Heart right ventricle (tissue), 16 donors: ENCODE results near the gene HBM. TPM values are rescaled to one million over a fixed set of nuclear protein-coding genes. Genes with fewer than 3 reads are reported as not detected.
"Not testable (repeated sequence)": the region's sequence is repeated elsewhere in the genome, so short reads cannot be mapped to it uniquely, and the experiment has no call there.

ENCODE experiments used
- ATAC-seq, 8 donors: fragments of 200-7000 bp; cut with Tn5 transposase; one replicate each; pipeline ENCODE4 v1.9.1; 2020; ENCODE audit warnings: mild to moderate bottlenecking in 8 of 8, moderate library complexity in 8 of 8, moderate number of reproducible peaks in 1 of 8
- DNase-seq, 2 donors: peaks; one replicate each; pipeline ENCODE4 v3.0.0-alpha.2; 2020
- H3K27ac ChIP-seq, 10 donors: fragments of 200-600 bp; sonication (generic) in 2 of 10; one replicate each; pipeline versions ENCODE4 v1.5.0 to v1.8.0; 2020 to 2022; ENCODE audit warnings: mild to moderate bottlenecking in 3 of 10
- H3K27me3 ChIP-seq, 7 donors: fragments of 200-600 bp; one replicate each; pipeline ENCODE4 v1.8.0; 2021 to 2022; ENCODE audit warnings: mild to moderate bottlenecking in 2 of 7
- H3K36me3 ChIP-seq, 9 donors: fragments of 200-600 bp; sonication (generic) in 1 of 9; one replicate each; pipeline versions ENCODE4 v1.5.0 to v1.8.0; 2020 to 2022; ENCODE audit warnings: mild to moderate bottlenecking in 2 of 9
- H3K4me1 ChIP-seq, 9 donors: fragments of 200-600 bp; sonication (generic) in 1 of 9; one replicate each; pipeline versions ENCODE4 v1.5.0 to v1.8.0; 2020 to 2022; ENCODE audit warnings: mild to moderate bottlenecking in 4 of 9
- H3K4me3 ChIP-seq, 10 donors: fragments of 200-600 bp; sonication (generic) in 2 of 10; one replicate each; pipeline versions ENCODE4 v1.5.0 to v1.8.0; 2020 to 2022; ENCODE audit warnings: mild to moderate bottlenecking in 7 of 10, moderate library complexity in 2 of 10
- H3K9me3 ChIP-seq, 11 donors: fragments of 200-600 bp in 10 of 11; sonication (generic) in 2 of 11; one replicate each; pipeline versions ENCODE4 v1.5.0 to v1.8.0; 2013 to 2022; ENCODE audit warnings: mild to moderate bottlenecking in 2 of 11, control low read depth in 1 of 11, moderate library complexity in 1 of 11
- CTCF ChIP-seq, 9 donors: fragments of 200-600 bp; sonication (generic) in 2 of 9; IDR thresholded peaks; one replicate each; pipeline versions ENCODE4 v1.5.0 to v1.8.0; 2021 to 2022; ENCODE audit warnings: antibody characterized with exemption in 9 of 9, mild to moderate bottlenecking in 5 of 9, moderate library complexity in 1 of 9
- WGBS, 2 donors: extraction: QIAGEN DNeasy Blood & Tissue Kit; methylation state at CpG; one replicate each; pipeline ENCODE4 v1.1.7; 2013; ENCODE audit warnings: inconsistent platforms in 1 of 2; 5-methylcytosine and 5-hydroxymethylcytosine counted together
- intact Hi-C, 10 donors: fragments of 100-400 bp; cut with DNase I; formaldehyde crosslinking; loops; one replicate each; pipeline versions ENCODE4 v1.11.1 to v1.14.2; 2022
- polyA plus RNA-seq, 2 donors: library from polyadenylated mRNA; stranded (reverse); fragments of 200-250 nt; gene quantifications; one replicate each; pipeline ENCODE4 v1.2.3, GENCODE V29; 2013
- total RNA-seq, 10 donors: library from RNA; stranded (reverse); fragmentation: NEBNext Ultra II Directional in 3 of 10; extraction: Animal tissue kit (Norgen Biotek cat#: 25700) in 3 of 10; gene quantifications; one replicate each; pipeline versions ENCODE4 v1.2.1 to v1.2.4, GENCODE V29; 2021 to 2023
- donor health status: Arrhythmogenic right ventricular cardiomyopathy.
- donor health status: ischemic (EF 13 %, LVEDD 7.1; RV severe dilation, severe dysfunction).
- donor health status: healthy with polysubstance abuse.
- donor health status: DM: no; HTN: yes; CAD: no.
- donor health status: DM: no; HTN: no; CAD: no.
- donor health status: ischemic (EF 25% LVEDD 6.9; RV normal size, moderate dysfunction).
- donor health status: ischemic (EF 25% LVEDD 5.7; RV mildly dilated, moderate dysfunction).
- donor health status: healthy.
- donor health status: DM: yes; HTN: yes; CAD: no.
- donor health status: Ischemic cardiomyopathy.
- donor health status: ischemic (EF 35%, LVEDD 5.7; RV mildly dilated, moderate dysfunction).
- donor health status: nonischemic (EF 11% LVEDD 7.7; RV severe dilation, severe dysfunction).
- donor health status: DM: yes; HTN: yes; CAD: no.
- donor health status: PGD.
- donor health status: ischemic (EF 29% LVEDD 5.4; RV normal size, mild dysfunction).
- donor health status: nonischemic (EF 23%, LVEDD 6.1; RV moderate dilation, normal function).

Gene HBM
- total and polyA plus RNA-seq, 12 donors = 0.56 to 0.61 TPM; not detected in 10

GRCh38 chr16:200388-200787, 34.6 kb downstream of the HBM start:
- H3K36me3 ChIP-seq = peaks cover 0 to 100% (median 73%) of the 10 kb centered on the region in 9 donors
- no peaks in the 10 kb centered on the region for H3K9me3 ChIP-seq
- 88 to 94% methylated on average over 5 of the region's 5 CpGs for WGBS, 2 donors
- no peak overlapping the region for H3K27ac ChIP-seq
- no peaks in the 10 kb centered on the region for H3K4me1 ChIP-seq
- no peak for TF ChIP-seq CTCF (IDR thresholded peaks at IDR 0.05)
- H3K4me3 ChIP-seq = no peak overlapping the region
- intact Hi-C loops = no loop called here
- ATAC-seq (no peak), DNase-seq (no peak)
- H3K27me3 ChIP-seq = no peaks in the 10 kb centered on the region

GRCh38 chr16:203246-203645, 37.5 kb downstream of the HBM start:
- no peak for DNase-seq
- no peak for ATAC-seq
- intact Hi-C loops = no loop called here
- peaks cover 0 to 3% (median 0%) of the 10 kb centered on the region in 9 donors for H3K4me1 ChIP-seq
- no peaks in the 10 kb centered on the region for H3K27me3 ChIP-seq
- 96 to 98% methylated on average over 4 of the region's 4 CpGs for WGBS, 2 donors
- no peaks in the 10 kb centered on the region for H3K9me3 ChIP-seq
- H3K27ac ChIP-seq = no peak overlapping the region
- H3K36me3 ChIP-seq = peaks cover 4 to 100% (median 75%) of the 10 kb centered on the region in 9 donors
- no peak for TF ChIP-seq CTCF (IDR thresholded peaks at IDR 0.05)
- H3K4me3 ChIP-seq = no peak overlapping the region

- ATAC-seq, H3K27ac ChIP-seq, H3K4me3 ChIP-seq, DNase-seq, H3K9me3 ChIP-seq, H3K27me3 ChIP-seq, H3K4me1 ChIP-seq, intact Hi-C loops: not testable (repeated sequence)
- H3K36me3 ChIP-seq = peaks cover under 1 to 100% (median 76%) of the 10 kb centered on the region in 9 donors
- 93 to 96% methylated on average over 9 of the region's 9 CpGs for WGBS, 2 donors
These were observed 38.3 kb downstream of the HBM start for GRCh38 chr16:204046-204445.

GRCh38 chr16:209359-209758, 43.6 kb downstream of the HBM start:
- intact Hi-C loops, ATAC-seq, DNase-seq, H3K9me3 ChIP-seq, H3K4me3 ChIP-seq, H3K27ac ChIP-seq, H3K27me3 ChIP-seq: not testable (repeated sequence)
- Histone ChIP-seq H3K36me3 (peaks cover 0 to 100% (median 54%) of the 10 kb centered on the region in 9 donors), H3K4me1 (peaks cover 3 to 23% (median 6%) of the 10 kb centered on the region in 9 donors)
- WGBS, 2 donors = 91 to 94% methylated on average over 4 of the region's 4 CpGs

GRCh38 chr16:211631-212180, 45.9 kb downstream of the HBM start:
- H3K4me3 ChIP-seq, intact Hi-C loops, H3K27ac ChIP-seq, H3K27me3 ChIP-seq, DNase-seq, H3K9me3 ChIP-seq: not testable (repeated sequence)
- peaks cover 0 to 23% (median 6%) of the 10 kb centered on the region in 9 donors for H3K4me1 ChIP-seq
- peak in 3 of 8 donors; percentile 53 to 55 (median 55) for ATAC-seq
- H3K36me3 ChIP-seq = peaks cover 0 to 100% (median 45%) of the 10 kb centered on the region in 9 donors
- WGBS, 2 donors = 86 to 88% methylated on average over 14 of the region's 14 CpGs

GRCh38 chr16:212999-213398, 47.2 kb downstream of the HBM start:
- H3K27me3 ChIP-seq = no peaks in the 10 kb centered on the region
- 81 to 94% methylated on average over 3 of the region's 3 CpGs for WGBS, 2 donors
- intact Hi-C loops = no loop called here
- ATAC-seq (peak in 4 of 8 donors; percentile 51 to 82 (median 58)), DNase-seq (no peak)
- H3K9me3 ChIP-seq = no peaks in the 10 kb centered on the region
- TF ChIP-seq CTCF (IDR thresholded peaks at IDR 0.05) = no peak
- peaks cover 0 to 23% (median 6%) of the 10 kb centered on the region in 9 donors for H3K4me1 ChIP-seq
- no peak overlapping the region for H3K4me3 ChIP-seq
- H3K27ac ChIP-seq = peak overlapping the region in 4 of 10 donors; percentile 1 to 61 (median 32)
- peaks cover 0 to 100% (median 46%) of the 10 kb centered on the region in 9 donors for H3K36me3 ChIP-seq
